ENCODE results near the gene UXS1.

UXS1 gene

GRCh38 chr2:106109675-106110424 lies 84.3 kb downstream of the UXS1 start:
- DNase-seq (ENCODE audit: low read depth), result no peak

DNA sequence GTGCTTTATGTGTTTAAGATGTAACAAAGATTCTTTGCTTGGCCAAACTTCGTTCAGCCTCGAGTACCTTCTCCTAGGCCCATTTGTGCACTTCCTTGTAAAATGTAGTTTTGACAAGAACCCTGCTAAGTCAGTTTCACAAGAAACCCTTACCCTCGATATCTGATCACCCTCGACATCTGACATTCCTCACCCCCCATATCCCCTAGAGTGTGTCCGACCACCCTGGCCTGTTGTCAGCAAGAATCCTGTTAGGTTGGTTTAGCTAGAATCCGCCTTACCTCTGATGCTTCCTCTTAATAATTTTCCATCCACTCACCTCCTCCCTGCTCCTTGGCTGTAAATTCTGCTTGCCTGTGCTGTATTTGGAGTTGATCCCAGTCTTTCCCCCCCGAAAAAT lies 85.3 kb downstream of the UXS1 start:
- DNase-seq (ENCODE audit: low read depth), result no peak

GRCh38 chr2:106108351-106108750 lies 85.8 kb downstream of the UXS1 start:
- no peak for DNase-seq (ENCODE audit: low read depth)

DNA sequence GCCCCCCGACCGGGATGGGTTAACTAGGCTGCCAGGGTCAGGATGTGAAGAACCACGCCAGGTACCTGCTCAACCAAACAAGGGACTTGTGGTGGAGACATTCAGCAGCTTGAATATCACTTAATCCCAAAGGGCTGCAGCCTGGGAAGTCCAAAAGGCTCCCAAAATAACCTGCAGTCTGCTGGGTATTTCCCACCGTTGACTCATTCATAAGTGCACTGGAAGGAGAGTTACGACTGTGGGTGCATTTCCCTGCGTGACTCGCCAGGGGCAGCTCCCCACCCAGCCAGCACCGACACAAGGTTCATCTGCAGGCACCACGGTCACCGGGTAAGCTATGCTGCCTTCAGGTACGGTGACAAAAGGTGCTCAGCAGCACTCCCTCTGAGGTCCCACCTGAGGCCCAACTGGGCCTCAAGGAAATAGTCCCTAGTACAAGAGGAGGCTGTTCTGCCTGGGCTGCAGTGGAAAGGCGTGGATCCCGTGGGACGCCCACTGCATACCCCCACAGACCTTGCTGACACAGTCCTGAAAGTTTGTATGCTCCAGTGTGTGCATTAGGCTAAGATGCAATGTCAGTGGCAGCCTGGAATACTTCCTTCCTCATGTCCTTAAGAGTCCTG lies 86.5 kb downstream of the UXS1 start:
- DNase-seq (ENCODE audit: low read depth), result peak; percentile 32

DNA sequence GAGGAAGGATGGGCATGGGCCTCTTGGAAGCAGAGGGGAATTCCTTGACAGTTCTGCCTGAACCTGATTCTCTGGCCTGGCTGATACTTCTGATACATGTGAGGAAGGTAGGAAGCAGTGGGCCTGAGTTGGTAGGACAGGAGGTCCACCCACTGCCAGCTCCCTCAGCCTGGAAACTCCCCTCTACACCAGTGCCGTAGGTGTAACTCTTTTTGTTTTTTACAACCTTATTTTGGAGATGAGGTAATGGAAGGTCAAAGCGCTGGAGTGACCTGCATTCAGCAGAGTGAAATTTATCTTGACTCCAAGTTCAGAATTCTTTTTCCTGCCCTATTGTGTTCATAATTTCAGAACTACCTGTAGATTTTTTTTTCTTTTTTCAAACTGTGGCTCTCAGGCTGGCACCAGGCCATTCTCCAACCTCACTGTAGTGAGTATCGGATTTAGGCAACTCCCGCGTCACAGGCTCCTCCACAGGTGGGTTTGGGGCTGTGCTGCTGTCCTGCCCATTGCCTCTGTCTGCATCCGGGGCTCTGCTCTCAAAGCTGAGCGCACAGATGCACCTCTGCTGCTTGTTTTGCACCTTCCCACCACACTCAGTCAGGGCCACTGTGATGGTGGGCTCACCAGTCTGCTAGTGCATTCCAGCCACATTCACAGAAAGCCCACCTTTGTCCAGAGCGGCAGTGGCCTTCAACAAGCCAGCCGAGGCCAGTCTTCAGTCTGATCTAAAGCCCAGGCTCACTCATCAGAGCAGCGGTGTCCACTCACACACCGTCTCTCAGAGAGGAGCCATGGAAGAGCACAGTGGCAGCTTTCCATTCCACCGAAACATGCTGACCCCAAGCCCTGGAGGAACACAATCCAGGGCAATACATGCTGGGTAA lies 87.2 kb downstream of the UXS1 start:
- no peak for DNase-seq (ENCODE audit: low read depth)

- DNase-seq (ENCODE audit: low read depth), result no peak
These were observed 88.8 kb downstream of the UXS1 start for GRCh38 chr2:106105151-106105922.

GRCh38 chr2:106104332-106105062 lies 89.6 kb downstream of the UXS1 start:
- peak; percentile 35 for DNase-seq (ENCODE audit: low read depth)

DNA sequence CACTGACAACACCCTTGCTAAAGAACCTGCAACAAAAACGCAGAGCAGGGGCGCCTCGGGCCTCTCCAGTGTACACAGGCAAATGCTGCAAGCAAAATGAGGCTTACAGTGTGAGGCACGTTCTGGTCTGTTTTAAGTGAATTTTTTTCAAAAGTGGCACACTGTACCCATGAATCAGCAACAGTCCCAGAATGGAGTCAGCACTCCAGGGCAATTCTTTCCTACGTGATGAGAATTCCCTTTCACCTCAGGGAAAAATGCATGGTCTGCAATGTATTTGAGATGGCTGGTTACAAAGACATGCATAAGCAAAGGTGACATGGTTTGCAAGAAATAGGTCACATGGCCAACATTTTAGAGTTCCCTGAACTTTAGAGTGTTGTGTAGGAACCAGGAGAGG lies 94.4 kb downstream of the UXS1 start:
- no peak for DNase-seq (ENCODE audit: low read depth)

DNA sequence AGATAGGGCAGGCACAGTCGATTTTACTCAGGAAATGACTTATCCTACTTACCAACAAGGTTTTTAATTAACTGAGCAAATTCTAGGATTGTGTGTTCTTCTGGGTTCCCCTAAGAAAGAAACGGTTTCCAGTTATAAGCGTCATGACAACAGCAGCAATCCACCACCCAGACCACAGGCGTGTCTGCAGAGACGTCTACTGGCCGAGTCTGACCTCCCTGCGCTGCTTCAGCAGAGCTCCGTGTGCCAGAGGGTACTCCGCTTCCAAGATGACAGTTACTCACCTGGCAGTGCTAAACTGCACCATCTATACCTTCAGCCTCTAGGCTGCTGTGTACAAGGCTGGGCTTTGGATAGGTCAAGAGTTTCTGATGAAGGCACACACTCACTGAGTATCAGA lies 95.4 kb downstream of the UXS1 start:
- DNase-seq (ENCODE audit: low read depth), result no peak

- no peak for DNase-seq (ENCODE audit: low read depth)
These were observed 96.0 kb downstream of the UXS1 start for GRCh38 chr2:106098081-106098480.

GRCh38 chr2:106097038-106098000 lies 96.8 kb downstream of the UXS1 start:
- no peak for DNase-seq (ENCODE audit: low read depth)

- DNase-seq (ENCODE audit: low read depth), result no peak
These were observed 97.6 kb downstream of the UXS1 start for GRCh38 chr2:106096299-106097037.

DNA sequence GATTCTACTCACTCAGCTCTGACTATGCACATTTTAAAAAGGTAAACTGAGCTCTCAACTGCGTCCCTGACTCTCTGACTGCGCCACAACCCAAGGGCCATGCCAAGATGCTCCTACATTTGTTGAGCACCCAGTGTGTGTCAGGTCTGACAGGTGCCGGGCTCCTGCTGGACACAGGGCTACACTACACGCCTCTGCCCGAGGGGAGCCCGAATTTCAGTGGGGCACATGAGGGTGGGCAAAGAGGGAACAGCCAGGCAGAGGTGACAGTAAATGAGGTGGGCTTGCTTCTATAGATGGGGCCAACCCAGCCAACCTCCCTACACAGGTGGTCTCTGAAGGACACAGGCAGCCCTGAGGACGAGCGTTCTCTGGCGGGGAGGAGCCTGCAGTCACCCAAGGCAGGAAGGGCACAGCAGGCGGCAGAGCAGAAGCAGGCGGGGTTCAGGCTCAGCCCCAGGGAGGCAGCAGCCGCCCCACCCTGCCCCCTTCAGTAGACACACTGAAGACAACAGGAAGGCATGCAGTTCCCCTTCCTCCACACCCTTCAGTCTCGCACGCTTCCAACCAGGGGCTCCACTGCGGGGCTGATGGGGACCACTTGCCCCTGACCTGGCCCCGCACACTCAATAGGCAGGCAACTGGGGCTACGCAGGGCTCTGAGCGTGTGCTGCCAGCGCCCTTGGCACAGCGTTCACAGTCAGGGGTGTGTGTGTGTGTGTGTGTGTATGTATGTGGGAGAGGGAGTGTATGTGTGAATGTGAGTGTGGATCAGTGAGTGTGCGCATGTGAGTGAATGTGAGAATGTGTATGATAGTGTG lies 98.4 kb downstream of the UXS1 start:
- peak; percentile 75 for DNase-seq (ENCODE audit: low read depth)

GRCh38 chr2:106094131-106094841 lies 99.8 kb downstream of the UXS1 start:
- peak; percentile 73 for DNase-seq (ENCODE audit: low read depth)

GRCh38 chr2:106090916-106091618 lies 103.0 kb downstream of the UXS1 start:
- DNase-seq (ENCODE audit: low read depth), result no peak

- no peak for DNase-seq (ENCODE audit: low read depth)
These were observed 104.5 kb downstream of the UXS1 start for GRCh38 chr2:106089611-106090010.
